ENCODE measurements around the gene CRYBB3. TPM values are rescaled to one million over a fixed set of nuclear protein-coding genes. Genes with fewer than 3 reads are reported as not detected.

The CRYBB3 gene
- total RNA-seq, 1 experiment from 2014 or later: 0.39 TPM

- H3K4me1 Mint-ChIP-seq: peaks cover 9% of the 10 kb centered on the region in 2 experiments
- Histone ChIP-seq H2BK12ac (ENCODE audit: insufficient read length, low read depth, low read length) (no peak overlapping the region), H3K27ac (ENCODE audit: insufficient read length, low read depth, low read length) (no peak overlapping the region), H3K23me2 (ENCODE audit: insufficient read length, low read depth, low read length, poor library complexity, severe bottlenecking) (no peaks in the 10 kb centered on the region), H3T11ph (ENCODE audit: low read length) (no peak overlapping the region), H3K4ac (ENCODE audit: low read depth, low read length) (no peak overlapping the region), H4K8ac (replicated peaks; ENCODE audit: insufficient read length, low read depth, low read length) (no peak overlapping the region), H3K23ac (ENCODE audit: insufficient read length, low read depth, low read length) (no peak overlapping the region), H2BK15ac (ENCODE audit: low read depth, low read length) (no peak overlapping the region), H2BK120ac (ENCODE audit: low read depth, low read length, poor library complexity, severe bottlenecking) (no peak overlapping the region), H3K79me1 (ENCODE audit: insufficient read depth, low read depth, low read length, poor library complexity, severe bottlenecking) (no peaks in the 10 kb centered on the region), H3K79me2 (ENCODE audit: insufficient read depth, low read length) (no peaks in the 10 kb centered on the region), H3K9ac (ENCODE audit: extremely low read depth, insufficient read length, low read length) (no peak overlapping the region), H3K4me2 (ENCODE audit: insufficient read depth, insufficient read length, low read length) (no peak overlapping the region), H3K27me3 (ENCODE audit: insufficient read depth, low read length) (no peaks in the 10 kb centered on the region; the same call in 1 of the 2 replicates), H4K5ac (ENCODE audit: insufficient read length, low read depth, low read length) (no peak overlapping the region), H3K14ac (ENCODE audit: insufficient read depth, low read length) (no peak overlapping the region), H2BK20ac (ENCODE audit: low read depth, low read length, poor library complexity, severe bottlenecking) (no peak overlapping the region), H3K56ac (ENCODE audit: insufficient read length, low read depth, low read length) (no peak overlapping the region), H3K18ac (ENCODE audit: insufficient read length, low read depth, low read length) (no peak overlapping the region), H3K9me3 (ENCODE audit: control insufficient read depth, low read depth, low read length) (no peaks in the 10 kb centered on the region), H4K20me1 (ENCODE audit: control insufficient read depth, insufficient read depth, insufficient read length) (no peaks in the 10 kb centered on the region), H3K4me1 (ENCODE audit: insufficient read depth, low read length) (no peaks in the 10 kb centered on the region), H2AK5ac (ENCODE audit: insufficient read length, low read length) (no peak overlapping the region), H2AFZ (ENCODE audit: low read length) (no peak overlapping the region), H2BK5ac (ENCODE audit: insufficient read length, low read length) (no peak overlapping the region), H4K91ac (ENCODE audit: insufficient read length, low read depth, low read length) (no peak overlapping the region)
- H3K27ac Mint-ChIP-seq: peak overlapping the region in 2 of 3 experiments; percentile 57 to 70; a peak in 2 of 7 replicates
- no peak for DNase-seq
- H3K4me3 Mint-ChIP-seq: no peak overlapping the region
- H3K36me3 Mint-ChIP-seq (ENCODE audit: insufficient read depth in 1 of 3, low read depth in 3 of 3): peaks cover 8 to 21% (median 12%) of the 10 kb centered on the region in 3 experiments
- no peaks in the 10 kb centered on the region for H3K27me3 Mint-ChIP-seq (ENCODE audit: low read depth)
- WGBS (ENCODE audit: extremely low coverage, insufficient read length, low lambda C conversion rate): no CpG with 5 or more reads among the region's 6 CpGs
- H3K9me3 Mint-ChIP-seq: peaks cover 0 to 2% of the 10 kb centered on the region in 2 experiments; a peak in 1 of 5 replicates
- TF ChIP-seq CTCF (conservative IDR thresholded peaks at IDR 0.05): no peak
These were observed 24.7 kb upstream of the CRYBB3 start for GRCh38 chr22:25174888-25175411.

All from H9 (cell line).